DLD1 (cell line): Measurements from ENCODE around the gene ZNF316.
"Not testable (repeated sequence)": the region's sequence is repeated elsewhere in the genome, so short reads cannot be mapped to it uniquely, and the experiment has no call there.

Experiments used
- in situ Hi-C: cut with HindIII; loops from 2 replicates; pipeline ENCODE4 v1.10.0; 2017; ENCODE audit warnings: low sequenced_read_pairs

The ZNF316 gene

GRCh38 chr7:6646465-6646864 is 9.3 kb downstream of the ZNF316 start:
- in situ Hi-C loops, result no loop called here

GRCh38 chr7:6647080-6647479 is 10.0 kb downstream of the ZNF316 start:
- in situ Hi-C loops, result no loop called here

- in situ Hi-C loops, result no loop called here
Measured at GRCh38 chr7:6647541-6647940, 10.4 kb downstream of the ZNF316 start.

- in situ Hi-C loops, result no loop called here
Measured at GRCh38 chr7:6648066-6648814, 11.1 kb downstream of the ZNF316 start.

GRCh38 chr7:6648815-6649104 is 11.6 kb downstream of the ZNF316 start:
- in situ Hi-C loops, result no loop called here

- in situ Hi-C loops, result no loop called here
Measured at GRCh38 chr7:6649241-6649961, 12.3 kb downstream of the ZNF316 start.

GRCh38 chr7:6650086-6650485 is 13.0 kb downstream of the ZNF316 start:
- in situ Hi-C loops, result no loop called here

GRCh38 chr7:6650521-6651011 is 13.4 kb downstream of the ZNF316 start:
- in situ Hi-C loops, result no loop called here

- in situ Hi-C loops, result no loop called here
Measured at GRCh38 chr7:6651851-6652445, 14.8 kb downstream of the ZNF316 start.

GRCh38 chr7:6652446-6653011 is 15.4 kb downstream of the ZNF316 start:
- in situ Hi-C loops, result no loop called here

- in situ Hi-C loops, result no loop called here
Measured at GRCh38 chr7:6653071-6654003, 16.2 kb downstream of the ZNF316 start.

- in situ Hi-C loops, result no loop called here
Measured at GRCh38 chr7:6654113-6654841, 17.2 kb downstream of the ZNF316 start.

- in situ Hi-C loops, result no loop called here
Measured at GRCh38 chr7:6654842-6655610, 17.9 kb downstream of the ZNF316 start.

GRCh38 chr7:6655636-6656385 is 18.7 kb downstream of the ZNF316 start:
- in situ Hi-C loops, result no loop called here

- in situ Hi-C loops, result no loop called here
Measured at GRCh38 chr7:6656413-6656812, 19.3 kb downstream of the ZNF316 start.

GRCh38 chr7:6658618-6659345 is 21.7 kb downstream of the ZNF316 start:
- in situ Hi-C loops, result no loop called here

- in situ Hi-C loops, result not testable (repeated sequence)
Measured at GRCh38 chr7:6670851-6671250, 33.7 kb downstream of the ZNF316 start.
